Suppressor macrophage treated with lipopolysaccharide for 4 hours (primary cell): ENCODE data around the gene C14orf132.
"Not testable (repeated sequence)": the region's sequence is repeated elsewhere in the genome, so short reads cannot be mapped to it uniquely, and the experiment has no call there.

Experiments
- DNase-seq: peaks from one replicate; pipeline ENCODE4 v3.0.0-alpha.2; 2020

The C14orf132 gene

DNA sequence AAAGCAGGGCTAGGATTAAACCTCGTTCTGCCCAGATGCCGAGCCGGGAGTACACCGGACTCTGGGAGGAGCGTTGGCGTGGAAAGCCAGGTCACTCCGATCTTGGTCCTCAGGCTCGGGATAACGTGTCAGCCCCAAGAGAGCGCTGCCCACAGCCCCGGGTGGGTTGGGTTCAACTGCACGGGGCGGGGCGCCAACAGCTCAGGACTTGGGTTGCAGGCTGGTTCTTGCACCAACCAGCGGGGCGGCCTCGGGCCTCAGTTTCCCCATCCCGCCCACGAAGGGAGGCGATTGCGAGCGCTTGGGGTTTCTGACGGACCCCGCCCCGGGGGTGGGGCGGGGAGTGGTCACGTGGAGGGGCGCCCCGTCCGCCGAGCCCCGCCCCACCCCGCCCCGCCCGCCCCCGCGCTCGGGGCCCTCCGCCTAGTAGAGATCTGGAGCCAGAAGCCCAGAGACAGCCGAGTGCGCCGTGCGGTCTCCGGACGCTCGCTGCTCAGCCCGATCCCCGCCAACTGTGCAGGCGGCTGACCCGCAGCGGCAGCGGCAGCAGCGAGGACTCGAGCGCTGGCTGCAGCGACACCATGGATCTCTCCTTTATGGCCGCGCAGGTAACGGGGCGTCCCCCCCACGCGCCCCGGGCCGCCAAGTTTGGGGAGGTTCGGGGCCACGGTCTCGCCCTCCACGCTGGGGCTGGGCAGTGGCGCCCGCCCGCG is at the start of gene C14orf132:
TSS of gene C14orf132 (plus strand) at position 443 of the 713 bp plus-strand sequence. CDS start at position 582, 139 bp downstream.
- peak; percentile 3 for DNase-seq

GRCh38 chr14:95993768-95994592 is 45.2 kb upstream of the C14orf132 start:
- peak; percentile 56 for DNase-seq

- no peak for DNase-seq
Measured at GRCh38 chr14:95994593-95994928, 44.6 kb upstream of the C14orf132 start.

DNA sequence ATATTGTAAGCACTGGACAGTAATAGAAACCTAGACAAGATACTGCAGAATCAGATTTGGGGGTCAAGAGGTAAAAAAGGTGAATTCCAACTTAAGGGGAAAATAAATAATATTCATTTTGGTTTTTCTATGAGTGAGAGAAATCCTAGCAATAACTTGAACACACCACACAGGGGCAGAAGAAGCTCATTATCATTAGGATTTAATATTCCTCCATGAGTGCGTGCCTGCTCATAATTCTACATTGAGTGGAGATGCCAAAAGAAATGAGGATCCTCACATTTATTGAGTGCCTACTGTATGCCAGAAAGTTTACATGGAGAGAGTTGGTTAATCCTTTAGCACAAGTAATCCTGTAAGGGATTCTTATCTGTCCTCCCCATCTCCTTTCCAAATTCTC is 40.5 kb upstream of the C14orf132 start:
- no peak for DNase-seq

- no peak for DNase-seq
Measured at GRCh38 chr14:96001866-96002497, 37.2 kb upstream of the C14orf132 start.

DNA sequence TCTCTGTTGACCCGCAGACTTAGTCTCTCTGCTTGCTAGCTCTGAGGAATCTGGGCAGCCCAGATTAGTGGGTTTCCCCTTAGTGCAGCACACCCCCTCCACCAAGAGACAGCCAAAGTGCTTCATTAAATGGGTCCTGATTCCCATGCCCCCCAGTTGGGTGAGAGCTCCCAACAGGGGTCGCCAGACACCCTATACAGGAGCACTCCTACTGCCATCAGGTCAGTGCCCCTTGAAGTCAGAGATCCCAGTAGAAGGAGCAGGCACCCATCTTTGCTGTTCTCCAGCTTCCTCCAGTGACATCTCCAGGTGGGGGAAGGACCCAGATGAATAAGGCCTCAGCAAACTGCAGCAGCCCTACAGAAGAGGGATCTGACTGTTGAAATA is 36.7 kb upstream of the C14orf132 start:
- no peak for DNase-seq

DNA sequence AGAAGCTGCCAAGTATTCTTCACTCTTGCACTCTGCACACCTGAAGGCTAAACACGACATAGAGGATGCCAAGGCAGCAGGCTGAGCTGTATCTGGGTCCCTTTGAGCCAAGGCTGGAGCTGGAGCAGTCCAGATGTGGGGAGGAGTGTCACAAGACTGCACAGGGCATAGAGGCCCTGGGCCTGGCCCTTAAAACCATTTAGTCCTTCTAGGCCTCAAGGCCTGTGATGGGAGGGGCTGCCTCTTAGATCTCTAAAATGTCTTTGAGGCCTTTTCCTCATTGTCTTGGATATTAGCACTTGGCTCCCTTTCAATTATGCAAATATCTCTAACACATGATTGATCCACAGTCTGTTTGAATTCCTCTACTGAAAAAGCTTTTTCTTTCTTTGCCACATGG is 28.0 kb upstream of the C14orf132 start:
- DNase-seq = no peak

DNA sequence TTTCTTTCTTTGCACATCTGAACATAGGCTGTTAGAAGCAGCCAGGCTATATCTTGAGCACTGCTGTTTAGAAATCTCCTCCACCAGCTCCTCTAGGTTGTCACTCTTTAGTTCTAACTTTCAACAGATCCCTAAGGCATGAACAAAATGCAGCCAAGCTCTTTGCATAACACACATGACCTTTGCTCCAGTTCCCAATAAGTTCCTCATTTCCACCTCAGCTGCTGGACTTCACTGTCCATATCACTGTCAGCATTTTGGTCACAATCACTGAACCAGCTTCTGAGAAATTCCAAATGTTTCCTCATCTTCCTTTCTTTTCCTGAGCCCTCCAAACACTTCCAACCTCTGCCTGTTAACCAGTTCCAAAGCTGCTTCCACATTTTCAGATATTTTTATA is 27.6 kb upstream of the C14orf132 start:
- peak; percentile 11 for DNase-seq

DNA sequence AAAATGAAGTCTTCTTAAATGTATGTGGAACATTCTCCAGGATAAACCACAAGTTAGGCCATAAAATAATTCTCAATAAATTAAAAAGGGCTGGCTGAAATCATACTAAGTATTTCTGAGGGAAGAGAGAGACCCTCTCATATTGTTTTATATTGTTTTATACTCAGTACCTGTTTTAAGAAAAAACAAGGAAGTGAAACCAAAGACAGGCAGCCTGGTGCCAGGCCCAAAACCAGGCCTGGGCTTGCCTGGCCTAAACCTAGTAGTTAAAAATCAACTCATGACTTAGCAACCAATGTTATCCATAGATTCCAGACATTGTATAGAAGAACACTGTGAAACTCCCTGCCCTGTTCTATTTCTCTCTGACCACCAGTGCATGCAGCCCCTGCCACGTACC is 26.4 kb upstream of the C14orf132 start:
- not testable (repeated sequence) for DNase-seq

GRCh38 chr14:96014176-96014575 is 25.0 kb upstream of the C14orf132 start:
- DNase-seq = no peak

- DNase-seq = no peak
Measured at GRCh38 chr14:96016501-96017160, 22.5 kb upstream of the C14orf132 start.

DNA sequence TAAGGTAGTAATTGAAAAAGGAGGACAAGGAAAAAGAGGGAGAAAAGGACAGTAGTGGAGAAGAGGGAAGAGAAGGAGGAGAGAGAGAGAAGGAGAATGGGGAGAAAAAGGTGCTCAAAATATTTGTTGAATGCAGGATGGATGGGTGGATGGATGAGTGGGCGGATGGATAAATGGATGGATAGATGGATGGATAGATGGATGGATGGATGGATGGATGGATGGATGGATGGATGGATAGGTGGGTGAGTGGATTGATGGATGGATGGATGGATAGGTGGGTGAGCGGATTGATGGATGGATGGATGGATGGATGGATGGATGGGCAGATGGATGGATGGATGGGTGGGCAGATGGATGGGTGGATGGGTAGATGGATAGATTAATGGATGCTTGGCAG is 21.3 kb upstream of the C14orf132 start:
- no peak for DNase-seq

- no peak for DNase-seq
Measured at GRCh38 chr14:96027431-96028355, 11.5 kb upstream of the C14orf132 start.

GRCh38 chr14:96029089-96029645 is 10.0 kb upstream of the C14orf132 start:
- DNase-seq = no peak

DNA sequence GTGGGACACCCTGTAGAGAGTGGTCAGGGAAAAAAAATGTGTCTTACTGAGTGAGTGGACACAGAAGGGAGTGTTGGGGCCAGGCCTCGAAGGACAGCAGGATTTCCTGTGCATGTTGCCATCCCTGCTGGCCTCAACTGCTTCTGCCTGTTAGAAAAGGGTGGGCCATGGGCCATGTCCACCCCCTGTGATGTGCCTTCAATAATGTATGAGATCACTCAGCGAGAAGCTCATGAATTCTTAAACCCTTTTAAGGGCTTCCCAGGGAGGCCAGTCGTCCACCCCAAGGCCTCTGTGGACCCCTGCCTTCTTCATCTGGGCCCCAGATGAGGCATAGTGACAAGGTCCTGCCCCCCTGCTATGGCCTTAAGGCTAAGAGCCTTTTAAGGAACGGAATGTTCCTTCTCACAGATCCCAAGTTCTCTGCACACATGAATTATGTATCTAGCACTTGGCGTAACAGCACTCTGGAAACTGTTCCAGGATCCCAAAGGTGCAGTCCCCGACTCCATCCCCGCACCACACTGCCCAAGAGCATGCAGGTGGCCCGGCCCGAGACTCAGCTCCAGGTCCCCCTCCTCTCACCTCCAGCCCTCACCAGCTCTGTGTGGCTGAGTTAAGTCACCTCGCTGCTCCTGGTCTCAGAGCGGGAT is 8.9 kb upstream of the C14orf132 start:
- DNase-seq = no peak

GRCh38 chr14:96031691-96032090 is 7.5 kb upstream of the C14orf132 start:
- no peak for DNase-seq

DNA sequence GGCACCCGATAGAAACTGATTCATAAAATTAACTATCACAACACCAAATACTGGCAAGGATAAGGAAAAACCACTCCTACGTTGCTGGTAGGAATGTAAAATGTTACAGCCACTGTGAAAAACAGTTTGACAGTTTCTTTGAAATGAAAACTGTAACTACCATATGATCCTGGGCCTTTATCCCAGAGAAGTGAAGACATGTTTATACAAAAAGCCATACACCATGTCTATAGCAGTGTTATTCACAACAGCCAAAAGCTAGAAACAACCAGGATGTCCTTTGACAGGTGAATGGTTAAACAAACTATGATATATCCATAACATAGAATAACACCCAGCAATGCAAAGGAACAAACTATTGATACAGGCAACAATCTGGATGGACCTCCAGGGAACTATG is 3.7 kb upstream of the C14orf132 start:
- DNase-seq = no peak

GRCh38 chr14:96037891-96038557 is 1.1 kb upstream of the C14orf132 start:
- DNase-seq = no peak

DNA sequence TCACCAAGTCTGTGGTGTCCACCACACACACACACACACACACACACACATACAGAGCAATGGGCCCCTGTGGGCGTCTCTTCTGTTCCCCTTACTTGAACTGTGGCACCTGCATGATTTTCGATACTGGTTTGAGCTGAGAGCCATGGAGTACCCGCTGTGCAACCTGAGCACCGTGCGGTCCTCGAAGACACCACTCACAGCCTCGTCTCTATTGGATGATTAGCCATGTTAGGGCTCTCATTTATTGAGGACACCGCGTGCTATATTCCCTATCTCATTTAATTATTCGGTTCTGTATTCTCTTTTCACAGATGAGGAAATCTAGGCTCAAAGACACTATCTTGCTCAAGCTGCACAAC is 623 bp upstream of the C14orf132 start:
- no peak for DNase-seq

DNA sequence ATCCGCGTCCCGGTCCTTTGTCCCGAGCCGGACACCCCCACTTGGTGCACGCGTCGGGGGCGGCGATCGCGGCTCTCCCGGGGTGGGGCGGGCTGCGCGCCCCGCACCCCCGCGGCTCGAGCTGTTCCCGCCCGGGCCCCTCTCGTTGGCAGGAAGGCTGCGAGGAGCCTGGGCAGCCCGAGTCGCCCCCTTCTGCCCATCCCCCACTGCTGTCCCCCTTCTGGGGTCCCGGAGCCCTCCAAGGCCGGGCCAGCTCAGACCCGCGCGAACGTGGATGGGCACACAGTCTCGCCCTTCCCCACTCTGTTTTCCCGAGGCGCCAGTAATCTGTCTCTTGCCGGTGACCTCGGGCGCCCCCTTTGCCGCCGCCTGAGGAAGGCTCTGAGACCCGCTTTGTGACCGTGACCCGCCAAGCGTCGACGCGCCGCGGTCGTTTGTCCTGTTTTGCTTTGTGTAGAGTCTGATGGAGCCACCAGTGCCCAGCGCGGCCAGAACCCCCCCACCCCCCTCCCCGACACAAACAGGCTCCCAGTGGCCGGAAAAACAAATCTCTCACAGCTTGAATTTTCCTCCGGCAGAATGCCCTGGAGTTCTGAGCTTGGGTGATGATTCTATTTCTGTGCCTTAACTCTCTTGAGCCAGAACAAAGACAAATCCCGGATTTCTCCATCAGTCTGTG is 610 bp downstream of the C14orf132 start:
- no peak for DNase-seq
